Measurements from ENCODE around the gene SIGLEC11. TPM values are rescaled to one million over a fixed set of nuclear protein-coding genes. Genes with fewer than 3 reads are reported as not detected.
A peak's percentile ranks its signal among the peaks of the same experiment; 100 is the strongest.
"Not testable (repeated sequence)": the region's sequence is repeated elsewhere in the genome, so short reads cannot be mapped to it uniquely, and the experiment has no call there.

Gene SIGLEC11
- total RNA-seq, 1 experiment from 2014 or later: not detected

- no TSS peak for BruUV-seq (replicated peaks)
- Histone ChIP-seq H2AFZ (ENCODE audit: low read length) (no peak overlapping the region), H3K9ac (ENCODE audit: low read length) (no peak overlapping the region), H3K27me3 (ENCODE audit: low read length) (no peaks in the 10 kb centered on the region), H3K4me1 (ENCODE audit: insufficient read depth, low read length) (no peaks in the 10 kb centered on the region), H3K9me2 (replicated peaks; ENCODE audit: low read length) (no peaks in the 10 kb centered on the region), H3K79me2 (ENCODE audit: low read length) (no peaks in the 10 kb centered on the region), H4K20me1 (ENCODE audit: low read length) (no peaks in the 10 kb centered on the region), H3K4me3 (ENCODE audit: low read length) (no peak overlapping the region), H3F3A (ENCODE audit: low read length, unreplicated experiment) (no peaks in the 10 kb centered on the region), H3K36me3 (ENCODE audit: low read depth, low read length) (no peaks in the 10 kb centered on the region), H3K4me2 (ENCODE audit: low read length) (no peak overlapping the region), H3K9me3 (ENCODE audit: low read length) (no peaks in the 10 kb centered on the region), H3K27ac (ENCODE audit: low read length) (no peak overlapping the region)
- DNase-seq (no peak), ATAC-seq (no peak)
- TF ChIP-seq, protein P1, sequence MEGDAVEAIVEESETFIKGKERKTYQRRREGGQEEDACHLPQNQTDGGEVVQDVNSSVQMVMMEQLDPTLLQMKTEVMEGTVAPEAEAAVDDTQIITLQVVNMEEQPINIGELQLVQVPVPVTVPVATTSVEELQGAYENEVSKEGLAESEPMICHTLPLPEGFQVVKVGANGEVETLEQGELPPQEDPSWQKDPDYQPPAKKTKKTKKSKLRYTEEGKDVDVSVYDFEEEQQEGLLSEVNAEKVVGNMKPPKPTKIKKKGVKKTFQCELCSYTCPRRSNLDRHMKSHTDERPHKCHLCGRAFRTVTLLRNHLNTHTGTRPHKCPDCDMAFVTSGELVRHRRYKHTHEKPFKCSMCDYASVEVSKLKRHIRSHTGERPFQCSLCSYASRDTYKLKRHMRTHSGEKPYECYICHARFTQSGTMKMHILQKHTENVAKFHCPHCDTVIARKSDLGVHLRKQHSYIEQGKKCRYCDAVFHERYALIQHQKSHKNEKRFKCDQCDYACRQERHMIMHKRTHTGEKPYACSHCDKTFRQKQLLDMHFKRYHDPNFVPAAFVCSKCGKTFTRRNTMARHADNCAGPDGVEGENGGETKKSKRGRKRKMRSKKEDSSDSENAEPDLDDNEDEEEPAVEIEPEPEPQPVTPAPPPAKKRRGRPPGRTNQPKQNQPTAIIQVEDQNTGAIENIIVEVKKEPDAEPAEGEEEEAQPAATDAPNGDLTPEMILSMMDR (conservative IDR thresholded peaks at IDR 0.05; ENCODE audit: low read depth, low read length): no peak
- TF ChIP-seq EZH2 (IDR thresholded peaks at IDR 0.05; ENCODE audit: low read length, unreplicated experiment): no peak
- no peak for TF ChIP-seq EZH2phosphoT487 (IDR thresholded peaks at IDR 0.05; ENCODE audit: borderline replicate concordance, low read length)
- intact Hi-C loops (cut with micrococcal nuclease): no loop called here
- ChIA-PET POLR2A (ENCODE audit: unreplicated experiment) (no interaction called here), CTCF (no interaction called here)
Observed at GRCh38 chr19:49973987-49974386, 13.0 kb upstream of the SIGLEC11 start.

DNA sequence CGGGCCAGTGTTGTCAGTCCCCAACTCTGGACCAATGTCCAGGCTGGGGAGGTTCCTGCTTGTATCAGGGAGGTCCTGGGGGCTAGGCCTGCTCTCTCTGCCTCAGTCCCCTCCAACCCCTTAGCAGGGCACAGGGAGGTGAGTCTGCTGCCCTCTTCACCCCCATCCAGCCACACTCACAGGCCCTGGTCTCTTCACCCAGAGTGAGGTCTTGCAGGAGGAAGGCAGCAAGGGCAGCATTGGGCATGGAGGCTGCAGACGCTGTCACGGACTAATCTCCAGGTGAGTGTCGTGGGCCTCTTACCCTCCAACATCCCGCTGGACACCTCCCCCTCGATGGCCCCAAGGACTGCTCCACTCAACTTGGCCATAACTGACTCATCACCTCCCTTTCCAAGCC, 11.9 kb upstream of the SIGLEC11 start:
- Histone ChIP-seq H4K20me1 (ENCODE audit: low read length) (no peaks in the 10 kb centered on the region), H3K4me3 (ENCODE audit: low read length) (no peak overlapping the region), H3K9me3 (ENCODE audit: low read length) (no peaks in the 10 kb centered on the region), H3K9ac (ENCODE audit: low read length) (no peak overlapping the region), H3K79me2 (ENCODE audit: low read length) (no peaks in the 10 kb centered on the region), H2AFZ (ENCODE audit: low read length) (no peak overlapping the region), H3K27ac (ENCODE audit: low read length) (no peak overlapping the region), H3K4me2 (ENCODE audit: low read length) (no peak overlapping the region), H3K9me2 (replicated peaks; ENCODE audit: low read length) (no peaks in the 10 kb centered on the region), H3K27me3 (ENCODE audit: low read length) (no peaks in the 10 kb centered on the region), H3K4me1 (ENCODE audit: insufficient read depth, low read length) (no peaks in the 10 kb centered on the region), H3F3A (ENCODE audit: low read length, unreplicated experiment) (no peaks in the 10 kb centered on the region), H3K36me3 (ENCODE audit: low read depth, low read length) (no peaks in the 10 kb centered on the region)
- ATAC-seq (no peak), DNase-seq (no peak)
- ChIA-PET POLR2A (ENCODE audit: unreplicated experiment) (no interaction called here), CTCF (no interaction called here)
- TSS peak; percentile 11 for BruUV-seq (replicated peaks)
- no peak for TF ChIP-seq EZH2 (IDR thresholded peaks at IDR 0.05; ENCODE audit: low read length, unreplicated experiment)
- no peak for TF ChIP-seq EZH2phosphoT487 (IDR thresholded peaks at IDR 0.05; ENCODE audit: borderline replicate concordance, low read length)
- TF ChIP-seq, protein P1 (conservative IDR thresholded peaks at IDR 0.05; ENCODE audit: low read depth, low read length): no peak
- intact Hi-C loops (cut with micrococcal nuclease): no loop called here

- intact Hi-C loops (cut with micrococcal nuclease): no loop called here
- CTCF ChIA-PET: no interaction called here
- Histone ChIP-seq H3K27ac (ENCODE audit: low read length) (no peak overlapping the region), H3K9me2 (replicated peaks; ENCODE audit: low read length) (no peaks in the 10 kb centered on the region), H2AFZ (ENCODE audit: low read length) (no peak overlapping the region), H3K4me2 (ENCODE audit: low read length) (no peak overlapping the region), H3K9me3 (ENCODE audit: low read length) (no peaks in the 10 kb centered on the region), H3K27me3 (ENCODE audit: low read length) (no peaks in the 10 kb centered on the region), H3K79me2 (ENCODE audit: low read length) (no peaks in the 10 kb centered on the region), H3K4me1 (ENCODE audit: insufficient read depth, low read length) (no peaks in the 10 kb centered on the region), H3F3A (ENCODE audit: low read length, unreplicated experiment) (no peaks in the 10 kb centered on the region), H3K4me3 (ENCODE audit: low read length) (no peak overlapping the region), H3K36me3 (ENCODE audit: low read depth, low read length) (no peaks in the 10 kb centered on the region), H3K9ac (ENCODE audit: low read length) (no peak overlapping the region), H4K20me1 (ENCODE audit: low read length) (no peaks in the 10 kb centered on the region)
- DNase-seq (no peak), ATAC-seq (no peak)
- POLR2A ChIA-PET (ENCODE audit: unreplicated experiment): no interaction called here
- TF ChIP-seq, protein P1 (conservative IDR thresholded peaks at IDR 0.05; ENCODE audit: low read depth, low read length): no peak
- TF ChIP-seq EZH2phosphoT487 (IDR thresholded peaks at IDR 0.05; ENCODE audit: borderline replicate concordance, low read length) (no peak), EZH2 (IDR thresholded peaks at IDR 0.05; ENCODE audit: low read length, unreplicated experiment) (no peak)
- BruUV-seq (replicated peaks): no TSS peak
Observed at GRCh38 chr19:49971991-49972411, 11.0 kb upstream of the SIGLEC11 start.

DNA sequence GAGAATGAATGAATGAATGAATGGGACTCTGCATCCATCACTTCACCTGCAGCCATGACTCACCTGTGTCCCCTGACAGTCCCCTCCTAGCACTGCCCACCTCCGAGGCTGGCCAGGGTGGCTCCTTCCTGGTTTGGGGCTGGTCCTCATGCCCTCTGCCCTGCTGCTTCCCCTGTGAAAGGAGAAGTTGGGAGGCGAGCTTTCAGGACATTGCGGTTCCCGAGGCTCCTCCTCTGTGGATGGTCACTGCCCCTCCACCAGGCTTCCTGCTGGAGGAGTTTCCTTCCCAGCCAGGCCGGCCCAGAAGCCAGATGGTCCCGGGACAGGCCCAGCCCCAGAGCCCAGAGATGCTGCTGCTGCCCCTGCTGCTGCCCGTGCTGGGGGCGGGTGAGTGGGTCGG, 8.4 kb upstream of the SIGLEC11 start:
- intact Hi-C loops (cut with micrococcal nuclease); H3K4me3 ChIP-seq (ENCODE audit: low read length): not testable (repeated sequence)

More for the DNA sequence above, 8.4 kb upstream of the SIGLEC11 start:
- H3K27me3 ChIP-seq (ENCODE audit: low read length); H3F3A ChIP-seq (ENCODE audit: low read length, unreplicated experiment); H3K9ac ChIP-seq (ENCODE audit: low read length); H3K9me2 ChIP-seq (replicated peaks; ENCODE audit: low read length); H3K79me2 ChIP-seq (ENCODE audit: low read length); H3K4me2 ChIP-seq (ENCODE audit: low read length); BruUV-seq (replicated peaks); H2AFZ ChIP-seq (ENCODE audit: low read length); H4K20me1 ChIP-seq (ENCODE audit: low read length); CTCF ChIA-PET; POLR2A ChIA-PET (ENCODE audit: unreplicated experiment); DNase-seq; H3K36me3 ChIP-seq (ENCODE audit: low read depth, low read length); H3K9me3 ChIP-seq (ENCODE audit: low read length); H3K4me1 ChIP-seq (ENCODE audit: insufficient read depth, low read length); H3K27ac ChIP-seq (ENCODE audit: low read length): not testable (repeated sequence)
- ATAC-seq: peak; percentile 25; the same call in 1 of the 2 replicates

Measured in PC-3 (cell line).